Spleen (tissue), 11 donors: ENCODE data around the gene PRKACA. TPM values are rescaled to one million over a fixed set of nuclear protein-coding genes. Genes with fewer than 3 reads are reported as not detected.

Experiments used
- DNase-seq: peaks from one replicate; pipeline ENCODE4 v3.0.0-alpha.2; 2020
- H3K27ac ChIP-seq, 8 donors: fragments of 200-600 bp; sonication (generic) in 7 of 8; 1 replicate in 4 of 8; 2 replicates in 4 of 8; pipeline versions ENCODE4 v1.5.0 to v1.8.0; 2016 to 2021; ENCODE audit warnings: inconsistent platforms in 4 of 8, mild to moderate bottlenecking in 4 of 8, moderate library complexity in 1 of 8
- H3K27me3 ChIP-seq, 7 donors: fragments of 200-600 bp; sonication (generic) in 6 of 7; replicated peaks in 1 of 7; 1 replicate in 4 of 7; 2 replicates in 3 of 7; pipeline versions ENCODE4 v1.5.0 to v1.8.0; 2016 to 2021; ENCODE audit warnings: inconsistent platforms in 3 of 7, mild to moderate bottlenecking in 1 of 7
- H3K36me3 ChIP-seq, 6 donors: fragments of 200-600 bp; sonication (generic) in 5 of 6; 1 replicate in 4 of 6; 2 replicates in 2 of 6; pipeline versions ENCODE4 v1.5.0 to v1.8.0; 2016 to 2021; ENCODE audit warnings: inconsistent platforms in 2 of 6
- H3K4me1 ChIP-seq, 6 donors: fragments of 200-600 bp; sonication (generic) in 5 of 6; 1 replicate in 3 of 6; 2 replicates in 3 of 6; pipeline versions ENCODE4 v1.5.0 to v1.8.0; 2016 to 2021; ENCODE audit warnings: inconsistent platforms in 3 of 6
- H3K4me3 ChIP-seq, 8 donors: fragments of 200-600 bp; sonication (generic) in 7 of 8; 1 replicate in 4 of 8; 2 replicates in 4 of 8; pipeline versions ENCODE4 v1.5.0 to v1.8.0; 2016 to 2021; ENCODE audit warnings: inconsistent platforms in 4 of 8, mild to moderate bottlenecking in 4 of 8, moderate library complexity in 2 of 8
- H3K9me3 ChIP-seq, 8 donors: fragments of 200-600 bp; sonication (generic) in 7 of 8; 1 replicate in 4 of 8; 2 replicates in 4 of 8; pipeline versions ENCODE4 v1.5.0 to v1.8.0; 2016 to 2021; ENCODE audit warnings: inconsistent platforms in 4 of 8
- CTCF ChIP-seq, 11 experiments: fragments of 200-600 bp in 7 of 11; fragments of 450-650 bp in 4 of 11; sonication (generic) in 4 of 11; IDR thresholded peaks in 8 of 11; conservative IDR thresholded peaks in 3 of 11; 1 replicate in 7 of 11; 2 replicates in 4 of 11; pipeline versions ENCODE4 v1.4.0 to v1.8.0; 2016 to 2021; ENCODE audit warnings: antibody characterized with exemption in 11 of 11, inconsistent platforms in 4 of 11, mild to moderate bottlenecking in 1 of 11
- POLR2A ChIP-seq, 3 donors: fragments of 450-650 bp; IDR thresholded peaks; one replicate each; pipeline ENCODE4 v1.5.1; 2017; ENCODE audit warnings: antibody characterized with exemption in 3 of 3, mild to moderate bottlenecking in 1 of 3
- POLR2AphosphoS5 ChIP-seq, 3 donors: sonication (generic); formaldehyde crosslinking; IDR thresholded peaks; one replicate each; pipeline ENCODE4 v1.5.1; 2017; ENCODE audit warnings: antibody characterized with exemption in 3 of 3
- WGBS, 5 donors: extraction: QIAGEN DNeasy Blood & Tissue Kit in 3 of 5; methylation state at CpG; one replicate each; pipeline versions ENCODE4 v1.1.5 to v1.1.7; 2013 to 2018; 5-methylcytosine and 5-hydroxymethylcytosine counted together
- intact Hi-C: fragments of 100-400 bp; cut with DNase I; formaldehyde crosslinking; loops from one replicate; pipeline ENCODE4 v1.15.0; 2023; ENCODE audit warnings: low total_unique reads
- polyA plus RNA-seq, 3 donors: library from polyadenylated mRNA; stranded (reverse); fragments of 200-250 nt; gene quantifications; one replicate each; pipeline ENCODE4 v1.2.1, GENCODE V29; 2013
- total RNA-seq, 7 donors: library from RNA; depleted of rRNA in 3 of 7; stranded (reverse); fragments of >200 nt in 3 of 7; fragmentation: NEBNext Ultra II Directional in 4 of 7; extraction: Animal tissue kit (Norgen Biotek cat#: 25700) in 4 of 7; gene quantifications; one replicate each; pipeline versions ENCODE4 v1.1.0 to v1.2.1, GENCODE V29; 2016 to 2021
- donor health status: healthy with polysubstance abuse.
- donor health status: DM: no; HTN: no; CAD: no; lungs with moderate emphysema.
- donor health status: DM: no; HTN: no; CAD: no.
- donor health status: Bipolar disorder and iron deficiency.
- donor health status: healthy.
- donor health status: DM: no; HTN: no; CAD: no.
- donor health status: DM: yes; HTN: yes; CAD: no.

PRKACA gene
- total and polyA plus RNA-seq, 10 donors, result 26.6 to 256 (median 109) TPM

DNA sequence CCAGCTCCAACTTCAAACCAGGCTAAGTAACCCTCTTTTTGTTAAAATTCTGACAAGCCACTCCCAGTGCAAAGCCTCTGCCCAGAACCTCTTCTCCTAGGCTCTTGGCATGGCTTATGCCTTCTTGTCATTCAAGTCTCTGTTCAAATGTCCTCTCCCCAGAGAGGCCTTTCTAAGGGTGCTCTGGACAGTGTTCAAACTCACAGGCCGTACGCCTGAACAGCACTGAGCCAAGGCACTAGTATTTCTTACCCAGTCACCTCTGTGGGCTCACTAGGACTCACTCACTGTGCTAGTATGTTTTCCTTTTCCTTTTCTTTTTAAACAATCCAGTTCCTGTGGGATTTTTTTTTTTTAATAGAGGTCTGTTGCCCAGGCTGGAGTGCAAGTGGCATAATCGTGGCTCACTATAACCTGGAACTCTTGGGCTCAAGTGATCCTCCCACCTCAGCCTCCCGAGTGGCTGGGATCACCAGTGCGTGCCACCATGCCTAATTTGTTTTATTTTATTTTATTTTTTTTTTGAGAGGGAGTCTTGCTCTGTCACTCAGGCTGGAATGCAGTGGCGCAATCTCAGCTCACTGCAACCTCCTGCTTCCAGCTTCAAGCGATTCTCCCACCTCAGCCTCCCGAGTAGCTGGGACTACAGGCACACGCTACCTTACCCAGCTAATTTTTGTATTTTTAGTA, 21.2 kb upstream of the PRKACA start:
- peaks cover 17 to 72% (median 47%) of the 10 kb centered on the region in 6 donors for H3K4me1 ChIP-seq
- intact Hi-C loops, result loop anchor here (10.0 kb wide), 1 partner anchor 54 kb away; the partner anchor contains the start of gene C19orf67

GRCh38 chr19:14136509-14137281, 19.1 kb upstream of the PRKACA start, which contains the start of gene ASF1B:
Gene ASF1B (minus strand): TSS chr19:14136589. CDS start chr19:14136456, 133 bp downstream.
- Histone ChIP-seq H3K27ac (peak within 1 kb of the TSS; percentile 96 to 99 (median 98)), H3K4me1 (peaks cover 17 to 64% (median 47%) of the 10 kb centered on the region in 6 donors), H3K27me3 (no peaks in the 10 kb centered on the region), H3K36me3 (peaks cover 0 to 3% (median 0%) of the 10 kb centered on the region in 6 donors), H3K4me3 (peak within 1 kb of the TSS; percentile 66 to 93 (median 76)), H3K9me3 (no peaks in the 10 kb centered on the region)
- WGBS, 5 donors, result 0 to 1% (median 0%) methylated on average over 48 to 78 of the region's 78 CpGs
- TF ChIP-seq POLR2A (IDR thresholded peaks at IDR 0.05), result peak in 1 of 3 donors; percentile 73
- TF ChIP-seq POLR2AphosphoS5 (IDR thresholded peaks at IDR 0.05), result peak; percentile 91 to 95 (median 92)
- TF ChIP-seq CTCF (IDR thresholded peaks at IDR 0.05 in 8 of 11, conservative IDR thresholded peaks at IDR 0.05 in 3 of 11), result peak; percentile 90 to 100 (median 98)
- peak; percentile 99 for DNase-seq
- intact Hi-C loops, result loop anchor here (10.0 kb wide), 1 partner anchor 52 kb away; the partner anchor contains the start of gene C19orf67

More for the DNA sequence above, 21.2 kb upstream of the PRKACA start:
- no peaks in the 10 kb centered on the region for H3K9me3 ChIP-seq
- DNase-seq, result no peak
- no peak overlapping the region for H3K4me3 ChIP-seq
- H3K27me3 ChIP-seq, result no peaks in the 10 kb centered on the region
- H3K27ac ChIP-seq, result peak overlapping the region in 7 of 8 donors; percentile 18 to 99 (median 97)
- no peak for TF ChIP-seq POLR2A (IDR thresholded peaks at IDR 0.05)
- no peak for TF ChIP-seq POLR2AphosphoS5 (IDR thresholded peaks at IDR 0.05)
- TF ChIP-seq CTCF (IDR thresholded peaks at IDR 0.05 in 8 of 11, conservative IDR thresholded peaks at IDR 0.05 in 3 of 11), result no peak
- H3K36me3 ChIP-seq, result peaks cover 0 to 8% (median 0%) of the 10 kb centered on the region in 6 donors
- WGBS, 5 donors, result 67 to 83% (median 72%) methylated on average over 9 of the region's 9 CpGs

DNA sequence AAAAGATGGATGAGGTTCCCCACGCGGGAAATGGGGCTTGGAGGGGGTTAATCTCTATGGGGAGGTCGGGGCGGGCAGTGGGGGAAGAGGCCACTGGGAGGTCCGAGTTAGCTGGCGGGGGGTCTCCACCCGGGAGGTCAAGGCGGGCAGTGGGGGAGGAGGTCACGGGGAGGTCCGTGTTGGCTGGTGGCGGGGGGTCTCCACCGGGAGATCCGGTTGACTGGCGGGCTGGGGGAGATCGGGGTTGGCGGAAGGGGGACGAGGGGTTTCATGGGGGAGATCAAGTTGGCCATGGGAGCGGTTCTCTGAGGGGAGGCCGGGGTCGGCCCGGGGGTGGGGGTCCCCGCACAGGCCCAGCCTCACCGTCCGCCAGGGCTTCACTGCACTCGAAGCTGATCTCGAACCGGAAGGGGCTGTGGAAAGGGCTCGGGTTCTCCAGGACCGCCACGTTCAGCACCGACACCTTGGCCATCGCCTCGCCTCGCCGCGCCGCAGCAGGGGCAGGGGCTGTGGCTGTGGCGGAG, 18.5 kb upstream of the PRKACA start:
- no peak for DNase-seq
- Histone ChIP-seq H3K27ac (peak overlapping the region in 7 of 8 donors; percentile 96 to 99 (median 98)), H3K36me3 (peaks cover 0 to 3% (median 0%) of the 10 kb centered on the region in 6 donors), H3K4me1 (peaks cover 17 to 64% (median 47%) of the 10 kb centered on the region in 6 donors), H3K9me3 (no peaks in the 10 kb centered on the region), H3K4me3 (peak overlapping the region; percentile 43 to 93 (median 74)), H3K27me3 (no peaks in the 10 kb centered on the region)
- TF ChIP-seq POLR2A (IDR thresholded peaks at IDR 0.05), result no peak
- no peak for TF ChIP-seq POLR2AphosphoS5 (IDR thresholded peaks at IDR 0.05)
- no peak for TF ChIP-seq CTCF (IDR thresholded peaks at IDR 0.05 in 8 of 11, conservative IDR thresholded peaks at IDR 0.05 in 3 of 11)
- 0 to 3% (median 1%) methylated on average over 19 to 38 of the region's 38 CpGs for WGBS, 5 donors
- intact Hi-C loops, result loop anchor here (10.0 kb wide), 1 partner anchor 51 kb away; the partner anchor contains the start of gene C19orf67
